Immature natural killer cell (primary cell): Measurements from ENCODE around the gene TET1. TPM values are rescaled to one million over a fixed set of nuclear protein-coding genes. Genes with fewer than 3 reads are reported as not detected.
"Not testable (repeated sequence)": the region's sequence is repeated elsewhere in the genome, so short reads cannot be mapped to it uniquely, and the experiment has no call there.

Experiments
- DNase-seq, 3 donors: peaks; one replicate each; pipeline ENCODE4 v3.0.0; 2022; ENCODE audit warnings: mixed read lengths in 1 of 3
- H3K27ac Mint-ChIP-seq, 6 donors: one replicate each; pipeline ENCODE4 v1.8.0; 2020; ENCODE audit warnings: mixed read lengths in 6 of 6, mild to moderate bottlenecking in 5 of 6, inconsistent platforms in 4 of 6, moderate library complexity in 3 of 6
- H3K27me3 Mint-ChIP-seq, 3 donors: one replicate each; pipeline ENCODE4 v1.8.0; 2020 to 2021; ENCODE audit warnings: low read depth in 3 of 3, mild to moderate bottlenecking in 3 of 3, mixed read lengths in 3 of 3, moderate library complexity in 3 of 3, inconsistent platforms in 1 of 3
- H3K36me3 Mint-ChIP-seq, 3 donors: one replicate each; pipeline ENCODE4 v1.8.0; 2020; ENCODE audit warnings: mixed read lengths in 3 of 3, inconsistent platforms in 2 of 3, mild to moderate bottlenecking in 2 of 3
- H3K4me1 Mint-ChIP-seq, 2 donors: one replicate each; pipeline ENCODE4 v1.8.0; 2020; ENCODE audit warnings: inconsistent platforms in 2 of 2, mild to moderate bottlenecking in 2 of 2, mixed read lengths in 2 of 2, moderate library complexity in 1 of 2
- H3K4me3 Mint-ChIP-seq, 5 donors: one replicate each; pipeline ENCODE4 v1.8.0; 2020; ENCODE audit warnings: mild to moderate bottlenecking in 5 of 5, mixed read lengths in 5 of 5, inconsistent platforms in 3 of 5, moderate library complexity in 3 of 5
- H3K9me3 Mint-ChIP-seq, 6 donors: one replicate each; pipeline ENCODE4 v1.8.0; 2020; ENCODE audit warnings: mild to moderate bottlenecking in 6 of 6, mixed read lengths in 6 of 6, inconsistent platforms in 4 of 6, moderate library complexity in 3 of 6
- polyA plus RNA-seq, 3 donors: library from polyadenylated mRNA; unstranded; fragments of 300-500 nt; fragmentation: Illumina TruSeq; gene quantifications; one replicate each; pipeline ENCODE4 v1.2.3, GENCODE V29; 2021

Gene TET1
- polyA plus RNA-seq, 3 donors from 2014 or later: 0.40 to 1.5 TPM; not detected in 1

GRCh38 chr10:68647672-68648341 is 87.7 kb downstream of the TET1 start:
- Mint-ChIP-seq H3K4me3 (no peak overlapping the region), H3K36me3 (peaks cover 20 to 31% (median 21%) of the 10 kb centered on the region in 3 donors), H3K27me3 (no peaks in the 10 kb centered on the region), H3K4me1 (peaks cover 0 to 3% of the 10 kb centered on the region in 2 donors), H3K27ac (no peak overlapping the region), H3K9me3 (no peaks in the 10 kb centered on the region)
- no peak for DNase-seq

- Mint-ChIP-seq H3K36me3 (peaks cover 0 to 9% (median 7%) of the 10 kb centered on the region in 3 donors), H3K4me3 (no peak overlapping the region), H3K9me3 (no peaks in the 10 kb centered on the region), H3K27ac (peak overlapping the region in 1 of 6 donors; percentile 24), H3K27me3 (peaks cover 0 to 3% (median 0%) of the 10 kb centered on the region in 3 donors), H3K4me1 (no peaks in the 10 kb centered on the region)
- no peak for DNase-seq
Measured at GRCh38 chr10:68655620-68656126, 95.5 kb downstream of the TET1 start.

DNA sequence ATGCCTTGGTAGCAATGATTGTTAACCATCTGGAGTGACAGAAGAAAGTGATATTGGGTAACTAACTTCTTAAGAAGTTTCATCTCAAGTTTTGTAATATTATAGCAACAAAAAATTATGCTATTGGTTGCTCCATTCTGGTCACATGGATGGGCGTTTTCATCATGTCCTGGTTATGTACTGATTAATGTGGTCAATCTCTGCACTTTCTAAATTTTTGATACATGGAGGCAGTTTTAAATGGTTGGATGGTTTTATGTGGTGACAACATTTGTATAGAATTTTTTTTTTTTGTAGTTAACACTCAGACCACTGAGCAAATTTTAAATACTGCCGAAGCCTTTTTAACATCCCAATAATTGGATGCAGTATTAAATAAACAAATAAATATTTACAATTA is 105.7 kb downstream of the TET1 start:
- Mint-ChIP-seq H3K4me1 (no peaks in the 10 kb centered on the region), H3K9me3 (no peaks in the 10 kb centered on the region), H3K27ac (no peak overlapping the region), H3K36me3 (peaks cover 3 to 18% (median 6%) of the 10 kb centered on the region in 3 donors), H3K4me3 (no peak overlapping the region), H3K27me3 (no peaks in the 10 kb centered on the region)
- DNase-seq: no peak

DNA sequence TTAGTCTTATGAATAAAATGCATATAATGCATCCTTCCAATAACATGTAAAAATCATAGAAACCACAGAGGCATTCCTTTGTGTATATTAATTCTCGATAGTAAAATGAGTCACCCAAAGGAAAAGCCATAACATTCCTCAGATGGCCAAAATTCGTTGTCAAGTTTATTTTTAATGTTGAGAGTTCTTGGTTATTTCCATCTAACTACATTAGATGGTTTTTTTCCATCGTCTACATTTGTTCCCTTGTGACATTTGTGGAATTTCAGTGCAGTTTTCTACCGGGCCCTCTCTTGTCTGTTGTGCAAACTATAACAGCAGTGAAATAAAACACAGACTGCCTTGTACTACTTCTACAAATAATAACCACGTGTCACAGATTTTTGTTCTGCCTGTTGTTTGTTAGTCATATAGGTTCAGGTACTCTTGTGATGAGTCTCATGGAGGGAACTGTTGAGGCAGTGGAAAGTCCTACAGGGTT is 106.2 kb downstream of the TET1 start:
- Mint-ChIP-seq H3K9me3 (no peaks in the 10 kb centered on the region), H3K4me3 (no peak overlapping the region), H3K27ac (no peak overlapping the region), H3K27me3 (no peaks in the 10 kb centered on the region), H3K36me3 (peaks cover 5 to 18% (median 6%) of the 10 kb centered on the region in 3 donors), H3K4me1 (no peaks in the 10 kb centered on the region)
- no peak for DNase-seq

- H3K27me3 Mint-ChIP-seq: no peaks in the 10 kb centered on the region
- no peak for DNase-seq
- no peak overlapping the region for H3K4me3 Mint-ChIP-seq
- no peaks in the 10 kb centered on the region for H3K4me1 Mint-ChIP-seq
- H3K9me3 Mint-ChIP-seq: no peaks in the 10 kb centered on the region
- H3K36me3 Mint-ChIP-seq: peaks cover 9 to 22% (median 12%) of the 10 kb centered on the region in 3 donors
- H3K27ac Mint-ChIP-seq: no peak overlapping the region
Measured at GRCh38 chr10:68668231-68668630, 108.1 kb downstream of the TET1 start.

- H3K36me3 Mint-ChIP-seq: peaks cover 10 to 23% (median 14%) of the 10 kb centered on the region in 3 donors
- no peaks in the 10 kb centered on the region for H3K27me3 Mint-ChIP-seq
- H3K4me1 Mint-ChIP-seq: no peaks in the 10 kb centered on the region
- no peak overlapping the region for H3K27ac Mint-ChIP-seq
- H3K4me3 Mint-ChIP-seq: no peak overlapping the region
- DNase-seq: no peak
- H3K9me3 Mint-ChIP-seq: no peaks in the 10 kb centered on the region
Measured at GRCh38 chr10:68668972-68669371, 108.8 kb downstream of the TET1 start.

GRCh38 chr10:68684413-68684812 is 124.3 kb downstream of the TET1 start:
- H3K27ac Mint-ChIP-seq: peak overlapping the region in 2 of 6 donors; percentile 73 to 88
- no peaks in the 10 kb centered on the region for H3K27me3 Mint-ChIP-seq
- H3K36me3 Mint-ChIP-seq: peaks cover 29 to 39% (median 33%) of the 10 kb centered on the region in 3 donors
- no peaks in the 10 kb centered on the region for H3K9me3 Mint-ChIP-seq
- peak overlapping the region in 1 of 5 donors; percentile 84 for H3K4me3 Mint-ChIP-seq
- no peaks in the 10 kb centered on the region for H3K4me1 Mint-ChIP-seq
- peak in 1 of 3 donors; percentile 32 for DNase-seq

DNA sequence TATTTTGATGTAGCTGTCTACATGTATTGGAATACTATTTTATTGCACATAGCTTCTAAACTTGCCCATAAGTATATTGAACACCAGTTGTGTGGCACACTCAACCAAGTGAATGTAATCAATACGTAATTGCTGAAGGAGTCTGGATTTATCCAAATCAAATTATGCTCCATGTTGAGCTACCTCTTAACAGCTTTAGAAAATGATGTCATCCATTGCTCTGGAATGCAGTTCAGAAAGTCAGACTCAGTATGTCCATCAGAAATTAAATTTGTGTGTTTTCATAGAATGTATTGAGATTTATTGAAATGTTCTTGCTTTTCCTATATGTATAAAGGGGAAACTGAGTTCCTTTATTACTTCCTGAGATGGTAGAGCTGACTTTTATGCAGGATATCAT is 135.9 kb downstream of the TET1 start:
- H3K36me3 Mint-ChIP-seq: peaks cover 0 to 9% (median 8%) of the 10 kb centered on the region in 3 donors
- no peaks in the 10 kb centered on the region for H3K4me1 Mint-ChIP-seq
- H3K4me3 Mint-ChIP-seq: no peak overlapping the region
- no peak for DNase-seq
- H3K9me3 Mint-ChIP-seq: no peaks in the 10 kb centered on the region
- no peaks in the 10 kb centered on the region for H3K27me3 Mint-ChIP-seq
- no peak overlapping the region for H3K27ac Mint-ChIP-seq

DNA sequence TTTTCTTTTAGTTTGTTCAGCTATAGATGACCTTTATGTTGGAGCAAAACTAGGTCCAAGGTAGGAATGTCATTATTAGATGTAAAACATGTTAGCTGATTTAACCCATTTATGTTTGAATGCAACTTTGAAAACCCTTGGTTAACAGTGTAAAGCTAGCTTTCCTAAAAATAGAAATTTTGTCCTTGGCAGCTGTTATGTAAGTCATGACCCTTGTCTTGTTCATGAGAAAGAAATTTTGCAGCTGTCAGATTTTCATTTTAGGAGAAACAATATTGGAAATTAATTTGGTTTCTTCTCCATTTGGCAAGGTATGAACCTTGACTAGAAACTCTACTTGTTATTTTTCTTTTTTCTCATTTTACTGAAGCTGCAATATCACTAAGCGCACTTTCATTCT is 137.0 kb downstream of the TET1 start:
- Mint-ChIP-seq H3K4me1 (no peaks in the 10 kb centered on the region), H3K9me3 (no peaks in the 10 kb centered on the region), H3K36me3 (no peaks in the 10 kb centered on the region), H3K27ac (no peak overlapping the region), H3K27me3 (no peaks in the 10 kb centered on the region), H3K4me3 (no peak overlapping the region)
- DNase-seq: no peak

- H3K4me1 Mint-ChIP-seq: no peaks in the 10 kb centered on the region
- H3K36me3 Mint-ChIP-seq: no peaks in the 10 kb centered on the region
- no peak overlapping the region for H3K27ac Mint-ChIP-seq
Measured at GRCh38 chr10:68700197-68700596, 140.1 kb downstream of the TET1 start.

DNA sequence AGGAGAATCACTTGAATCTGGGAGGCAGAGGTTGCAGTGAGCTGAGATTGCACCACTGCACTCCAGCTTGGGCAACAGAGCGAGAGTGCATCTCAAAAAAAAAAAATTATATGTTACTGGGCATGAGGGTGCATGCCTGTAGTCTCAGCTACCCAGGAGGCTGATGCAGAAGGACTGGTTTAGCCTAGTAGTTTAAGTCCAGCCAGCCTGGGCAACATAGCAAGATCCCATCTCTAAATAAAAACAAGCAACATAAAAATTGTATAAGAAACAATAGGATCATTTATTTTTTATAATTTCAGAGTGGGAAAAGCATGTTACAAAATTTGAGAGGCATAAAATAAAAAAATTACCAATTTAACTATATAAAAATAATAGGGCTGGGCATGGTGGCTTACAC is 145.4 kb downstream of the TET1 start:
- H3K27me3 Mint-ChIP-seq: peaks cover 0 to 1% (median 0%) of the 10 kb centered on the region in 3 donors
- H3K27ac Mint-ChIP-seq: no peak overlapping the region
- H3K36me3 Mint-ChIP-seq: no peaks in the 10 kb centered on the region
- H3K9me3 Mint-ChIP-seq: no peaks in the 10 kb centered on the region
- H3K4me3 Mint-ChIP-seq: no peak overlapping the region
- no peaks in the 10 kb centered on the region for H3K4me1 Mint-ChIP-seq
- no peak for DNase-seq

More at GRCh38 chr10:68700197-68700596, 140.1 kb downstream of the TET1 start:
- Mint-ChIP-seq H3K27me3 (no peaks in the 10 kb centered on the region), H3K9me3 (no peaks in the 10 kb centered on the region), H3K4me3 (no peak overlapping the region)
- no peak for DNase-seq

- not testable (repeated sequence) for H3K36me3 Mint-ChIP-seq, H3K4me1 Mint-ChIP-seq, H3K27me3 Mint-ChIP-seq, H3K4me3 Mint-ChIP-seq, H3K27ac Mint-ChIP-seq, DNase-seq, H3K9me3 Mint-ChIP-seq
Measured at GRCh38 chr10:68708987-68709386, 148.8 kb downstream of the TET1 start.

DNA sequence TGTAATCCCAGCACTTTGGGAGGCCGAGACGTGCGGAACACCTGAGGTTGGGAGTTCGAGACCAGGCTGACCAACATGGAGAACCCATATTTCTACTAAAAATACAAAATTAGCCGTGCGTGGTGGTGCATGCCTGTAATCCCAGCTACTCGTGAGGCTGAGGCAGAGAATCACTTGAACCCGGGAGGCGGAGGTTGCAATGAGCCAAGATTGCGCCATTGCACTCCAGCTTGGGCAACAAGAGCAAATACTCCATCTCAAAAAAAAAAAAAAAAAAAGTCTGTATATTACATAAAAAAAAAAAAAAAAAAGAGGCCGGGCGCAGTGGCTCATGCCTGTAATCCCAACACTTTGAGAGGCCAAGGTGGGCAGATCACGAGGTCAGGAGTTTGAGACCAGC is 152.9 kb downstream of the TET1 start:
- not testable (repeated sequence) for H3K9me3 Mint-ChIP-seq, H3K27me3 Mint-ChIP-seq, H3K4me1 Mint-ChIP-seq, H3K4me3 Mint-ChIP-seq, H3K27ac Mint-ChIP-seq, H3K36me3 Mint-ChIP-seq, DNase-seq

- Mint-ChIP-seq H3K4me3 (no peak overlapping the region), H3K4me1 (peaks cover 16% of the 10 kb centered on the region in 2 donors), H3K36me3 (peaks cover 0 to 5% (median 0%) of the 10 kb centered on the region in 3 donors), H3K9me3 (no peaks in the 10 kb centered on the region), H3K27me3 (peaks cover 5 to 9% (median 8%) of the 10 kb centered on the region in 3 donors), H3K27ac (no peak overlapping the region)
- no peak for DNase-seq
Measured at GRCh38 chr10:68717435-68717834, 157.3 kb downstream of the TET1 start.
